ENCODE data around the gene THYN1. TPM values are rescaled to one million over a fixed set of nuclear protein-coding genes. Genes with fewer than 3 reads are reported as not detected.

THYN1 gene
- total RNA-seq, 2 experiments from 2014 or later: 25.7 to 26.0 TPM

GRCh38 chr11:134237557-134237922 is 15.6 kb downstream of the THYN1 start:
- Histone ChIP-seq H3K27me3 (ENCODE audit: control insufficient read depth in 1 of 2, insufficient read depth in 2 of 2, low read length in 2 of 2) (no peaks in the 10 kb centered on the region), H3K27ac (ENCODE audit: low read depth in 1 of 2, low read length in 2 of 2) (no peak overlapping the region), H3K4me1 (ENCODE audit: insufficient read depth, low read length) (peaks cover 3% of the 10 kb centered on the region), H3K36me3 (ENCODE audit: insufficient read depth, low read length) (peaks cover 71% of the 10 kb centered on the region), H3K9me3 (ENCODE audit: control insufficient read depth in 1 of 2, insufficient read depth in 1 of 2, low read length in 2 of 2) (no peaks in the 10 kb centered on the region), H3K4me3 (ENCODE audit: low read length) (no peak overlapping the region)
- ATAC-seq (ENCODE audit: poor library complexity) (no peak), DNase-seq (no peak)
- H3K4me3 Mint-ChIP-seq: no peak overlapping the region
- peak overlapping the region; percentile 34 for H3K27ac Mint-ChIP-seq
- TF ChIP-seq, protein P1, sequence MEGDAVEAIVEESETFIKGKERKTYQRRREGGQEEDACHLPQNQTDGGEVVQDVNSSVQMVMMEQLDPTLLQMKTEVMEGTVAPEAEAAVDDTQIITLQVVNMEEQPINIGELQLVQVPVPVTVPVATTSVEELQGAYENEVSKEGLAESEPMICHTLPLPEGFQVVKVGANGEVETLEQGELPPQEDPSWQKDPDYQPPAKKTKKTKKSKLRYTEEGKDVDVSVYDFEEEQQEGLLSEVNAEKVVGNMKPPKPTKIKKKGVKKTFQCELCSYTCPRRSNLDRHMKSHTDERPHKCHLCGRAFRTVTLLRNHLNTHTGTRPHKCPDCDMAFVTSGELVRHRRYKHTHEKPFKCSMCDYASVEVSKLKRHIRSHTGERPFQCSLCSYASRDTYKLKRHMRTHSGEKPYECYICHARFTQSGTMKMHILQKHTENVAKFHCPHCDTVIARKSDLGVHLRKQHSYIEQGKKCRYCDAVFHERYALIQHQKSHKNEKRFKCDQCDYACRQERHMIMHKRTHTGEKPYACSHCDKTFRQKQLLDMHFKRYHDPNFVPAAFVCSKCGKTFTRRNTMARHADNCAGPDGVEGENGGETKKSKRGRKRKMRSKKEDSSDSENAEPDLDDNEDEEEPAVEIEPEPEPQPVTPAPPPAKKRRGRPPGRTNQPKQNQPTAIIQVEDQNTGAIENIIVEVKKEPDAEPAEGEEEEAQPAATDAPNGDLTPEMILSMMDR (IDR thresholded peaks at IDR 0.05): no peak
- H3K9me3 Mint-ChIP-seq: no peaks in the 10 kb centered on the region
- ChIA-PET CTCF (no interaction called here), POLR2A (no interaction called here)
- H3K4me1 Mint-ChIP-seq (ENCODE audit: low read depth): peaks cover 5% of the 10 kb centered on the region
- intact Hi-C loops (cut with DNase I, micrococcal nuclease): no loop called here
- H3K27me3 Mint-ChIP-seq: no peaks in the 10 kb centered on the region
- H3K36me3 Mint-ChIP-seq (ENCODE audit: low read depth): peaks cover 66% of the 10 kb centered on the region

- Mint-ChIP-seq H3K27me3 (no peaks in the 10 kb centered on the region), H3K27ac (peak overlapping the region; percentile 34), H3K9me3 (no peaks in the 10 kb centered on the region), H3K36me3 (ENCODE audit: low read depth) (peaks cover 64% of the 10 kb centered on the region), H3K4me3 (no peak overlapping the region), H3K4me1 (ENCODE audit: low read depth) (peaks cover 10% of the 10 kb centered on the region)
- H3K27ac ChIP-seq (ENCODE audit: low read depth in 1 of 2, low read length in 2 of 2): no peak overlapping the region
- ChIA-PET POLR2A (no interaction called here), CTCF (no interaction called here)
- no peaks in the 10 kb centered on the region for H3K27me3 ChIP-seq (ENCODE audit: control insufficient read depth in 1 of 2, insufficient read depth in 2 of 2, low read length in 2 of 2)
- intact Hi-C loops (cut with DNase I, micrococcal nuclease): no loop called here
- no peak for DNase-seq
- H3K4me3 ChIP-seq (ENCODE audit: low read length): no peak overlapping the region
- ATAC-seq (ENCODE audit: poor library complexity): no peak
- no peaks in the 10 kb centered on the region for H3K9me3 ChIP-seq (ENCODE audit: control insufficient read depth in 1 of 2, insufficient read depth in 1 of 2, low read length in 2 of 2)
- H3K36me3 ChIP-seq (ENCODE audit: insufficient read depth, low read length): peaks cover 68% of the 10 kb centered on the region
- TF ChIP-seq, protein P1 (IDR thresholded peaks at IDR 0.05): no peak
- peaks cover 7% of the 10 kb centered on the region for H3K4me1 ChIP-seq (ENCODE audit: insufficient read depth, low read length)
Measured at GRCh38 chr11:134236834-134237556, 16.2 kb downstream of the THYN1 start.

DNA sequence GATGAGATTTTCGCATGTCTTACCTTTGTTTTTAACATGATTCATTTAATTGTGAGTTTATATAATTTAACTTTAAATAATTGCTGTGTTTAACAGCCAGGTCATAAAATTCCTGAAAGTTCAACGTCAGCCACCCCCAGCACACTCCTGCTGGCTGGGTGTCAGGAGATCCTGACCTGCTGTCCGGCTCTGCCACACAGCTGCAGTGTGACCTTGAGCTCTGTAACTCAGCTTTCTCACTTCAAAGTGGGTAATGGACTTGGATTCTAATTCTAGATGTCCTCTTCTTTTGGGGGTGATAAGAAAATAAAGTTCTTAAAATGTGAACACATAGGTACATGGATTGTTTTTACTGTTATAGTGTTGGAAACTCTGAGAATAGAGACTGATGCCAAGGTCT is 17.8 kb downstream of the THYN1 start:
- H3K4me1 ChIP-seq (ENCODE audit: insufficient read depth, low read length): peaks cover 20% of the 10 kb centered on the region
- TF ChIP-seq, protein P1 (IDR thresholded peaks at IDR 0.05): no peak
- POLR2A ChIA-PET: interaction anchor here (2.5 kb wide), 1 partner anchor 11 kb away, joined by 17 read pairs; the partner anchor contains the start of genes NCAPD3 and VPS26B
- Mint-ChIP-seq H3K4me3 (no peak overlapping the region), H3K36me3 (ENCODE audit: low read depth) (peaks cover 62% of the 10 kb centered on the region), H3K27ac (no peak overlapping the region), H3K4me1 (ENCODE audit: low read depth) (peaks cover 20% of the 10 kb centered on the region), H3K9me3 (no peaks in the 10 kb centered on the region), H3K27me3 (no peaks in the 10 kb centered on the region)
- H3K36me3 ChIP-seq (ENCODE audit: insufficient read depth, low read length): peaks cover 54% of the 10 kb centered on the region
- no peak for DNase-seq
- no peak for ATAC-seq (ENCODE audit: poor library complexity)
- no peak overlapping the region for H3K4me3 ChIP-seq (ENCODE audit: low read length)
- intact Hi-C loops (cut with DNase I, micrococcal nuclease): no loop called here
- no peaks in the 10 kb centered on the region for H3K27me3 ChIP-seq (ENCODE audit: control insufficient read depth in 1 of 2, insufficient read depth in 2 of 2, low read length in 2 of 2)
- CTCF ChIA-PET: interaction anchor here (1.2 kb wide), 1 partner anchor 27 kb away, joined by 3 read pairs; no protein-coding TSS in a partner anchor
- no peaks in the 10 kb centered on the region for H3K9me3 ChIP-seq (ENCODE audit: control insufficient read depth in 1 of 2, insufficient read depth in 1 of 2, low read length in 2 of 2)
- H3K27ac ChIP-seq (ENCODE audit: low read depth in 1 of 2, low read length in 2 of 2): no peak overlapping the region

Measured in CD4-positive, alpha-beta T cell (primary cell).